Loucy (cell line): Measurements from ENCODE around the gene TAF4.

Source experiments
- H2AFZ ChIP-seq: fragments of 200-600 bp; sonication (generic); 2 replicates; pipeline ENCODE4 v1.6.0; 2016; ENCODE audit warnings: antibody characterized with exemption, mild to moderate bottlenecking, low read length, moderate library complexity
- H3F3A ChIP-seq: fragments of 200-600 bp; 2 replicates; pipeline ENCODE4 v1.6.0; 2016; ENCODE audit warnings: antibody characterized with exemption, low read depth, mild to moderate bottlenecking
- H3K27me3 ChIP-seq: fragments of 200-600 bp; sonication (generic); 2 replicates; pipeline ENCODE4 v1.6.1; 2014; ENCODE audit warnings: low read length, mild to moderate bottlenecking; ENCODE audit not compliant: insufficient read depth, poor library complexity, severe bottlenecking
- H3K36me3 ChIP-seq: fragments of 200-600 bp; sonication (generic); 2 replicates; pipeline ENCODE4 v1.6.1; 2016; ENCODE audit warnings: low read length; ENCODE audit not compliant: insufficient read depth
- H3K4me1 ChIP-seq: fragments of 200-600 bp; sonication (generic); 2 replicates; pipeline ENCODE4 v1.5.1; 2014; ENCODE audit warnings: low read length, mild to moderate bottlenecking; ENCODE audit not compliant: insufficient read depth, poor library complexity, severe bottlenecking
- H3K4me2 ChIP-seq: fragments of 200-600 bp; sonication (generic); 2 replicates; pipeline ENCODE4 v1.6.0; 2014; ENCODE audit warnings: antibody characterized with exemption, low read length, low read depth, mild to moderate bottlenecking; ENCODE audit not compliant: poor library complexity, severe bottlenecking
- H3K4me3 ChIP-seq: fragments of 200-600 bp; sonication (generic); 2 replicates; pipeline ENCODE4 v1.5.1; 2014; ENCODE audit warnings: low read length, mild to moderate bottlenecking, mixed read lengths; ENCODE audit not compliant: poor library complexity, severe bottlenecking
- H3K79me2 ChIP-seq: fragments of 200-600 bp; sonication (generic); 2 replicates; pipeline ENCODE4 v1.6.1; 2014; ENCODE audit warnings: low read length; ENCODE audit not compliant: insufficient read depth
- H3K9ac ChIP-seq: fragments of 200-600 bp; sonication (generic); 2 replicates; pipeline ENCODE4 v1.6.0; 2014; ENCODE audit warnings: mild to moderate bottlenecking, low read depth, low read length, moderate library complexity; ENCODE audit not compliant: poor library complexity, severe bottlenecking
- H3K9me2 ChIP-seq: fragments of 200-600 bp; sonication (generic); replicated peaks from 2 replicates; pipeline ENCODE4 v1.6.1; 2016; ENCODE audit warnings: low read depth, low read length, mixed read lengths
- H3K9me3 ChIP-seq: fragments of 200-600 bp; sonication (generic); 2 replicates; pipeline ENCODE4 v1.6.1; 2014; ENCODE audit warnings: mild to moderate bottlenecking, antibody characterized with exemption, low read length, low read depth; ENCODE audit not compliant: insufficient read depth
- H4K20me1 ChIP-seq: fragments of 200-600 bp; sonication (generic); 2 replicates; pipeline ENCODE4 v1.6.0; 2014; ENCODE audit warnings: antibody characterized with exemption, low read length, mild to moderate bottlenecking; ENCODE audit not compliant: insufficient read depth, poor library complexity, severe bottlenecking
- EZH2phosphoT487 ChIP-seq: fragments of 200-600 bp; IDR thresholded peaks from 2 replicates; pipeline ENCODE4 v1.6.1; 2018; ENCODE audit warnings: antibody characterized with exemption, mild to moderate bottlenecking, moderate library complexity, borderline replicate concordance
- TF ChIP-seq, protein P1 (sequence below): fragments of 200-600 bp; sonication (generic); conservative IDR thresholded peaks from 2 replicates; pipeline ENCODE4 v1.5.1; 2014; ENCODE audit warnings: mild to moderate bottlenecking, antibody characterized with exemption, low read length

Gene TAF4

DNA sequence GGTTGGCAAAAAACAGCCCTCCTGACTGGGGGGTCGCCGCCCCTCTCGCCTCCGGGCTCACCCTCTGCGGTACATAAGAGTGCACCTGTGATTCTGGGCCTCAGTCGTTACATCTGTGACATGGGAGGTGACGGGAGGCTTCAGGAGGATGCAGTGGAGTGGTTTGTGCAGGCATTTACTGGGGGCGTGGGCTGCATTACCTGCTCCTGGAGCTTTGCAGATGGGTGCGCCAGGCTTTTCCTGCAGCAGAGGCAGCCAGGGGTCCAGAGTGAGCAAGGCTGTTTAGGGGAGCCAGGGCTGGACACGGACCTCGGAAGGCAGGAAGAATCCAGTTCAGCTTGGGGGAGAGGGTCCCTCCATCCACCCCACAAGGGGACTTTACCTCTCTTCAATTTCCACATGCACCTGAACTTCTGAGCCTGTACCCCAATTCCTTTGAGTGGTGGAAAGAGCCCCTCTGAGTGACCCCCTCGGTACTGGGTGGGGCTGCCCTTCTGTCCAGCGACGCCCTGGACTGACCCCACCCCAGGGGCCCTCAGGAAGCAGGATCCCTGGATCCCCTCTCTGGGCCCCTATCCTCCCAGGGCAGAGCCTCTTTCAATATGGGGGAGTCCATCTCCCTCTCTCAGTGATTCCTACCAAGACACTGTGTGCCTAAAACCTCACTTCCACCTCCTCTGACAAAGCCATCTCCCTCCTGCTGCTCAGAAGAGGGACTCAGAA is 134.0 kb downstream of the TAF4 start:
- TF ChIP-seq, protein P1, sequence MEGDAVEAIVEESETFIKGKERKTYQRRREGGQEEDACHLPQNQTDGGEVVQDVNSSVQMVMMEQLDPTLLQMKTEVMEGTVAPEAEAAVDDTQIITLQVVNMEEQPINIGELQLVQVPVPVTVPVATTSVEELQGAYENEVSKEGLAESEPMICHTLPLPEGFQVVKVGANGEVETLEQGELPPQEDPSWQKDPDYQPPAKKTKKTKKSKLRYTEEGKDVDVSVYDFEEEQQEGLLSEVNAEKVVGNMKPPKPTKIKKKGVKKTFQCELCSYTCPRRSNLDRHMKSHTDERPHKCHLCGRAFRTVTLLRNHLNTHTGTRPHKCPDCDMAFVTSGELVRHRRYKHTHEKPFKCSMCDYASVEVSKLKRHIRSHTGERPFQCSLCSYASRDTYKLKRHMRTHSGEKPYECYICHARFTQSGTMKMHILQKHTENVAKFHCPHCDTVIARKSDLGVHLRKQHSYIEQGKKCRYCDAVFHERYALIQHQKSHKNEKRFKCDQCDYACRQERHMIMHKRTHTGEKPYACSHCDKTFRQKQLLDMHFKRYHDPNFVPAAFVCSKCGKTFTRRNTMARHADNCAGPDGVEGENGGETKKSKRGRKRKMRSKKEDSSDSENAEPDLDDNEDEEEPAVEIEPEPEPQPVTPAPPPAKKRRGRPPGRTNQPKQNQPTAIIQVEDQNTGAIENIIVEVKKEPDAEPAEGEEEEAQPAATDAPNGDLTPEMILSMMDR = no peak

DNA sequence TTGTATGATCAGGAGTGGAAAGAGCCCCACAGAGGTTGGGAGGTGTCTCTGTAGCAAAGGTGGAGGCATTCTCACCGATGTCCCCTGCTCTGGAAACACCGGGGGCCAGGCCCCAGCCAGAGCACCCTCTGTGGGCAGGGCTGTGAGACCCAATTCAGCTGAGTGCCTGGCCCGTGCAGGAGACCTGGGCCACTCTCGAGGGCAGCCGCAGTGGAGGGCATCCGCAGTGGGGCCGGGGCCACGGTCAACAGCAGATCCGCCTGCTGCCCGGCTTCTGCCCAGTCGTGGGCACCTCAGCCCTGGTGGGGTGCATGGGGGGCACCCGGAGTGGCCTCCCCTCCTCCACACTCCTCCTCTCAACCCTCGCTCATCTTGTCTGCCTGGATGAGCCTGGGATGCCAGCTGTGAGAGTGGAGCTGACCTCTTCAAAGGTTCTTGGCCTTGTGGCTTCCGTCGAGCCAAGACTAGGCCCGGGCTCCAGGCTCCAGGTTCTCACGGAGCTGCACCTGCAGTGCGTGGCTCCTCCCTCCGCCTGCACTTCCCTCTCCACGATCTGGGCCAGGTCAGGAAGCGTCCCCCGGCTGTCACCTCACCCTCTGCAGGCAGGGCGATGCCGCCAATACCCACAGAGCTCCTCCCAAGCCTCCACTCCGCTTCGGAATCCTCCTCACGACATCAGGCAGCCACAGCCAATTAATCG is 134.8 kb downstream of the TAF4 start:
- no peaks in the 10 kb centered on the region for H3K27me3 ChIP-seq
- no peak overlapping the region for H3K4me2 ChIP-seq
- H3K79me2 ChIP-seq = no peaks in the 10 kb centered on the region
- H3K36me3 ChIP-seq = peaks cover 6% of the 10 kb centered on the region; the same call in 1 of the 2 replicates
- H3K9ac ChIP-seq = no peak overlapping the region
- no peak overlapping the region for H3K4me3 ChIP-seq
- no peak overlapping the region for H2AFZ ChIP-seq
- no peaks in the 10 kb centered on the region for H3F3A ChIP-seq
- H3K9me3 ChIP-seq = no peaks in the 10 kb centered on the region
- no peaks in the 10 kb centered on the region for H4K20me1 ChIP-seq
- TF ChIP-seq EZH2phosphoT487 = no peak
- TF ChIP-seq, protein P1 = no peak
- H3K4me1 ChIP-seq = no peaks in the 10 kb centered on the region
- H3K9me2 ChIP-seq = no peaks in the 10 kb centered on the region

More for the DNA sequence above, 134.0 kb downstream of the TAF4 start:
- Histone ChIP-seq H3K9ac (no peak overlapping the region), H3K9me2 (no peaks in the 10 kb centered on the region), H3K36me3 (peaks cover 6% of the 10 kb centered on the region; the same call in 1 of the 2 replicates), H3K4me2 (no peak overlapping the region), H3K4me1 (no peaks in the 10 kb centered on the region), H3K27me3 (no peaks in the 10 kb centered on the region), H4K20me1 (no peaks in the 10 kb centered on the region), H3K9me3 (no peaks in the 10 kb centered on the region), H3K4me3 (no peak overlapping the region), H3K79me2 (no peaks in the 10 kb centered on the region), H3F3A (no peaks in the 10 kb centered on the region), H2AFZ (no peak overlapping the region)

DNA sequence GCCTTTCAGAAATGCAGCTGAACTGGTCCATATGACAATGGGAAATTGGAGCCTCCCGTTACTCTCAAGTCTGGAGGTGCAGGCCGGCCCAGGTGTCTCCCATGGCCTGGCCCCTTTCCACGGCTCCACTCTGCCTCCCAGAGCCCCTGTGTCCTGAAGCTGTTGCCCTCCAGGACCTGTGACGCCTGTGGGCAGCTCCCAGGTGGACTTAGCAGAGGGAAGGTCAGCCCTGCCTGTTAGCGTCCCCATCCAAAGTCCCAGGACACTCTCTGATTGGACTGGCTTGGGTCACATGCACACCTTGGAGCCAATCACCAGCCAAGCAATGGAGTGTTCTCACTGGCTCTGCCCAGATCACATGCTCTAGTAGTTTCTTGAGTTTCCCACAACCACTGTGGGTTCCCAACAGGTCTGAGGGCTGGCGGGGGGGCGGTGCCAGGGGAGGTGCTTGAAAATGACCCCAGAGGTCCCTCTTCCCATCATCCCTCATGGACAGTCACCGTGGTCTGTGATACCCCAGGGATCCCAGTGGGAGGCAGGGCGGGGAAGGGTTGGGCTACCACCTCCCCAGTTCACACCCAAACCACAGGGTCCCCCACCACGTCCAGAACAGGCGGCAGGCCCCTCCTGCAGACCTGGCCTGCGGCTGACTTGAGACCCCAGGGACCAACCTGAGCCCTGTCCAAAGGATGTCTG is 135.6 kb downstream of the TAF4 start:
- H3K27me3 ChIP-seq = no peaks in the 10 kb centered on the region
- H4K20me1 ChIP-seq = no peaks in the 10 kb centered on the region
- H3F3A ChIP-seq = no peaks in the 10 kb centered on the region
- TF ChIP-seq EZH2phosphoT487 = no peak
- TF ChIP-seq, protein P1 = no peak
- H3K4me2 ChIP-seq = no peak overlapping the region
- peaks cover 6% of the 10 kb centered on the region; the same call in 1 of the 2 replicates for H3K36me3 ChIP-seq
- no peak overlapping the region for H3K4me3 ChIP-seq
- no peaks in the 10 kb centered on the region for H3K79me2 ChIP-seq
- no peaks in the 10 kb centered on the region for H3K9me3 ChIP-seq
- no peak overlapping the region for H3K9ac ChIP-seq
- H2AFZ ChIP-seq = no peak overlapping the region
- H3K4me1 ChIP-seq = no peaks in the 10 kb centered on the region
- no peaks in the 10 kb centered on the region for H3K9me2 ChIP-seq
